ENCODE measurements around the gene MBLAC2.

The MBLAC2 gene

DNA sequence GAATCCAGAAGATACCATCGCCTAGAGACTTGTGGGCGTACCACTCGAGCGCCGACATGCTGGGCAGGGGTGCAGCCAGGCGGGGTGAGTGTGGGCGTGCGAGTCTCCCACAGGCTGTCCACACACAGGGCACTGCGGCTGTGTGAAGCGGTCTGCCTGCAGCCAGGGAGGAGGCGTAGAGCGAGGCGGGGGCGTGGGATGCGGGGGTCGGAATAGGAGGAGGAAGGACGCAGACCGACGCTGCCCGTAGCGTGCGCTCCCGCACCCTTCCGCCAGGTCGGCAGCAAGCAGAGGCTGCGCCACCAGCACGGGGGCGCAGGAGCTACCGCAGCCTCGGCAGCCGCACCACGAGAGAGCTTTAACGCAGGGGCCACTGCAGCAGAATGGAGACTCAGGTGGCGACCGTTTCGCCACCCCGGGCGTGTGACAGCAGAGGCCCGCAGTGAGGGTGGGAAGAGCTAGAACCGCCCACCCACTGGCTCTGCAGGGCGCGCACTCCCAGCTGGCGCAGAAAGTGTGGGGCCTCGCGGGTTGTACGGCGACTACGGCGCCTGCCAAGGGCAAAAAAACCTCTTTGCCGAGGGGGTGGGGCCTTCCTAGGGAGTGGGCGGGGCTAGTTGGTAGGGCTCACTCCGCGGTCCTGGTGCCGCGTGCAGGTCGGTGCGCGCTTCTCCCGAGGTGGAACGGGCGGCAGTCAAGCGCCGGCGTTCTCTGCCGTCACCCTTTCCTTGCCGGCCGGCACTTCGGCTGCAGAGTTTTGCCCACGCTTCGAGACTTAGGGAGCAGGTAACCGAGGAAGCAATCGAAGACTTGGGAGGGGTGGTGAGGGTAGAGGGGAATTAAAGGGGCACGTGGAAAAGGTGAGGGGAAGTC, at the start of gene MBLAC2, which contains the start of gene POLR3G:
MBLAC2 (minus strand) TSS at position 537 of the 873 bp plus-strand sequence; CDS start at position 58, 479 bp downstream.
POLR3G (plus strand) TSS at position 630 of the 873 bp plus-strand sequence. CDS start 10,704 bp downstream, outside the sequence.
- DNase-seq (ENCODE audit: low read depth), result peak; percentile 91

DNA sequence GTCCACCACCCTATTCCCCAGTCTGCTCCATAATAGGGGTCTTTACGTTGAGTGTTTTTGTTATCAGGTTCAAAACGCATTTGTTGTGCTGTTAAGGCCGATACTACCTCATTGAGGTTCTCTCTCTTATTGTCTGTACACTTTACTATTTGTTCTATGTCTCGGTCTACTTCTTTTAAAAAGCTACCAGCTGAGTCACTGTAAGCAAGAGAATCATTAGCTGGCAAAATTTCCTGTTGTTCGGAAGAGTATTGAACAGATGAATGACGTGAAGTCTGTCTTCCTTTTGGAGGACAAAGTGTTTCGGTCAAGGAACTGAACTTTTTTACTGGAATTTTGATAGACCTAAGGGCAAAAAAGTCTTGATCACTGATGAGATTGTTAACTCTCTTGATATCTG, 44.5 kb upstream of the MBLAC2 start:
- no peak for DNase-seq (ENCODE audit: low read depth)

DNA sequence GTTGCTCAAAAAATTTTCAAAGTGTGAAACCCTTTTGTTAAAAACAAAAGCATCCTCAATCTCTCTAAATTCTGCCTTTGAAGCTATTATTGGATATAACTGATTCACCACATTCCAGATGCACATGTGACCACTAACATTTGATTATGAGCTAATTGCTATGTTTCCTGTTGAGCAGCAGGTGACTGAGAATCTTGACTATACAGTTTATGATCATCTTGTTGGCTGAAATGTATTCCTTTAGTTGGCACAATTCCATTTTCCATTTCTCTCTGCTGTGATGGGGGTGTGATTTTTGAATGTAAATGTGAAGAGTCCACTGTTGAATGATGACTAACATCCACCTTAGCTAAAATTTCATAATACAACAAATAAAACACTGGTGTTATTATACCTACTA, 44.1 kb upstream of the MBLAC2 start:
- DNase-seq (ENCODE audit: low read depth), result peak; percentile 43

DNA sequence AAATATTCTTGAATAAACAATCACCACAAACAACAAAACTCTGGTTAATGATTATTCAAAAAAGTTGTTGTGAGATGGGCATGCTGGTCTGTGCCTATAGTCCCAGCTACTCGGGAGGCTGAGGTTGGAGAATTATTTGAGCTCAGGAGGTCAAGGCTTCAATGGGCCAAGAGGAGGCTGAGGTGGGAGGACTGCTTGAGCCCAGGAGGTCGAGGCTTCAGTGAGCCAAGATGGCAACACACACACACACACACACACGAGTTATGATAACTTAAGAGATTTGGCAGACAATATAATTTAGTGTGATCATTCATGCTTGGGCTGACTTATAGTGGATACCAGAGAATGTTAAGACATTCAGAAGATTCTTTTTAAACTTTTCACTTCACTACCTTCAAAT, 39.9 kb upstream of the MBLAC2 start:
- DNase-seq (ENCODE audit: low read depth), result no peak

DNA sequence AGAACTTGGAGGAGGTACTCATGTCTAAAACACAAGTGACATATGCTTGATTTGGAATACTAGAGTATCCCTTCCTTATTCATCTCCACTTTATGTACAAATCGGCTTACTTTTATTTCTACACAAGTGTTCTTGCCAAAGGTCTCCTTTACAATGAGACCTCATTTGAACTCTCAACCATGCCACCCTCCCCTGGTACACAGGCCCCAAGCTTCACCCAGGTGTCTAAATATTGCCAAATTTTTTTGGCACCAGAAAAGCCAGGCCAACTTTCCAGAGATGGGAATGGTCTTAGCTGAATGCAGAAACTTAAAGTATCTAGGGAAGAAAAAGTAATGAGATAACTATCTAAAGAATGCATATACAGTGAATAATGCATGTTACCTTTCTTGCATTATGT, 35.9 kb upstream of the MBLAC2 start:
- DNase-seq (ENCODE audit: low read depth), result no peak

DNA sequence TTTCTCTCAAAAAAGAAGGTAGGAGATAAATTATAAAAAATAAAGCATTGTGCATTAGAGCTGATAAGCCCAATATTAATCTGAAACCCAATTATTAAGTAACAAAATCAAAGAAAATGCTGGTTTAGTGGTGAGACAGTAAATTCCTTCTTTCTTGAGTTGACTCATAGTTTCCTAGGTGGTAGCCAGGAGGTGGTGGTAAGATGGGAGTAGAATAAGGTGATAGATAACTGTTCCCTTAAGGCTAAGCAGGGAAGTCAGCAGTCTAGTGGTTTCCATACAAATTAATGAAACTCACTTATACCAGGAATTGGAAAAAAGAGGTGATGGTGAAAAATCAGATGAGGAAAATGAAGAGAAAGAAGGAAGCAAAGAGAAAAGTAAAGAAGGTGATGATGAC, 31.6 kb upstream of the MBLAC2 start:
- no peak for DNase-seq (ENCODE audit: low read depth)

DNA sequence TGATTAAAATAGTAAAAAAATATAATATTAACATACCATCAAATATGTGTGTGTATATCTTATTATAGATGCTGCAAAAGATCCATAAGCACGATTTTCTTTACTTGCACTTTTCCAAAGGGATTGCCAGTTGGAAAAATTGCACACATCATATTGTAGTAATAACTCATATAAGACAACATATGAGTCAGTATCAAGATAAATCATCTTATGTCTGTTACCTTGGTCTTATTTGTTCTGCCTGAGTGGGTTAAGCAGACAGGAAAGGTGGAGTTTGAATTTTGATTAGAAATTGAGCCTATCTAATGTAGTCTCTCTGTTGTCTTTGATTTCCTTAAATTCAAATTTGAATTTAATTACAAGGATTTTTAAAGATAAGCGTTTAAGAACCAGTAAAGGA, 30.2 kb upstream of the MBLAC2 start:
- no peak for DNase-seq (ENCODE audit: low read depth)

DNA sequence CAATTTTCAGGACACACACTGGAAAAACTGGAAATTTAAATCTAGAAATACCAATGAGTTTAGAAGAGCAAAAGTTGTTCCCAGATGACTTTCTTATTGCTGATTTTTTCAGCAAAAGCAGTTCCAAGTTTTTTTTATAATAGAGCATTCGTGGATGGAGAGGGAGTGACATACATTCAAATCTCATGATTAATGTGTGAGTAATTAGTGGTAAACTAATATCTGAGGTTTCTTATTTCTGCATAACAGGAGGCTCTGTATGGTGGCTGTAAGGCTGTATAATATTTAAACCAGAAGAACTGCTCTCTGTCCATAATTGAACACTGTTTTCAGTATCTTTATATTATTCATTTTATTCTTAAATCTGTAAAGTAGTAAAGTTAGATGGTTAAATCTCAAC, 29.0 kb upstream of the MBLAC2 start:
- peak; percentile 32 for DNase-seq (ENCODE audit: low read depth)

DNA sequence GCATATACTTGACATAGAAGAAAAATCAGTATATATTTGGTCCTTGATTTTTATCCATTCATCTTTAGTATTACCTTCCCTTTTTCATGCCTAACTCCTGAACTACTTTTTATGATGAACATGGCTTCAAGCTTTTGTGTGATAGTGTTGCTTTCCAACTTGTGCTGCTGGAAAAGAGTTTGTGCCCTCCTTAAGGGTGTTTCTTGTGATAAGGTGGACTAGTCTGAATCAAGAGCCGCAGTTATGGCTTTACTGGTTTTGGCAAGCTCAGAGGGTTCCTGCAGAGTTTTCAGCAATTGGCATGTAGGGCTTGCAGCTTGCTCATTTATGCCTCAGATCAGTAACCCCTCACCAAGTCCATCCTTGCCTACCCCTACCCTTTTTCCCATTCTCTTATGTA, 20.6 kb upstream of the MBLAC2 start:
- DNase-seq (ENCODE audit: low read depth), result no peak

DNA sequence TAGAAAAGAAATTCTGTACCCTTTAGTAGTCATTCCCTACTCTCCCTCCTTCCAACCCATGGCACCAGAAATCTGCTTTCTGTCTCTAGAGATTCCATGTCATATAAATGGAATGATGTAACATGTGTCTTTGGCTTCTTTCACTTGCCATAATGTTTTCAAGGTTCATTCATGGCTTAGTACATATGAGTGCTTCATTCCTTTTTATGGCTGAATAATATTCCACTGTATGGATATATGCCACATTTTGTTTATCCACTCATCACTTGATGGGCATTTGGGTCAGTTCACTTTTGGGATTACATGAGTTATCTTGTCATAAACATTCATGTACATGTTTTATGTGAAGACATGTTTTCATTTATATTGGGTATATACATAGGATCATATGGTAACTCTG, 19.5 kb upstream of the MBLAC2 start:
- DNase-seq (ENCODE audit: low read depth), result no peak

DNA sequence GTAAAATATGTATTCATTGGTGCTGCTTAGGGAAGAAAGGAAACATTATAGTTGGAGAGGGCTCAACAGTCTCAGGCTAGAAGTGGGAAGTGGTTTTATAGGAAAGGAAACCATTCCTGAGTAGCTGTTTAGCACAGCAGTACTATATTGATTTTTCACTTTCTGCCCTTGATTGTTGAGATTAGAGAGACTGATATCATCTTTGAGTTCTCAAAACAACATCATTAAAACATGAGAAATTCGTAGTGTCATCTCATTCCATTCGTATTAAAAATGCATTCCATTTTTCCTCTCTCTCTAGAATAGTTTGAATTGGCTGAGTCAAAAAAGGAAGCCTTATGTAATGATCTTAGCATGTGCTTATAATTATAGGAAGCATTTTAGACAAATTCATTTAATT, 14.2 kb upstream of the MBLAC2 start:
- peak; percentile 87 for DNase-seq (ENCODE audit: low read depth)

DNA sequence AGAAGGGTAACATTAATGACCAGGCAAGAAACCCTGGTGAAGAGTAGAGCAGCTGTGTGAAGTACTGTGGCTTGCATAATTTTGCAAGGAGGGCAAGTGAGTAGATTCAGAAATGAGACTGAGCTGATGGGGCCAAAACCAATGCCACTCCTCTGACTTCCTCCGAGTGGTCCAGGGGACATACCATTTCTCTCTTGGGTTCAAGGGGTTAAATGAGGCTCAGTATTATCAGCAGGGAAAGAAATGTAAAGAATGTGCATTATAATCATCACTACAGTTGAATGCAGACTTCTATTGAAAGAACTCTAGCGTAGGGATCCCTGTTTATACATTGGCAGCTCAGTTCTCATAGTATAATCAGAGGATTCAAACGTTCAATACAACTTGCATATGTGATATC, 10.0 kb upstream of the MBLAC2 start:
- DNase-seq (ENCODE audit: low read depth), result peak; percentile 18

DNA sequence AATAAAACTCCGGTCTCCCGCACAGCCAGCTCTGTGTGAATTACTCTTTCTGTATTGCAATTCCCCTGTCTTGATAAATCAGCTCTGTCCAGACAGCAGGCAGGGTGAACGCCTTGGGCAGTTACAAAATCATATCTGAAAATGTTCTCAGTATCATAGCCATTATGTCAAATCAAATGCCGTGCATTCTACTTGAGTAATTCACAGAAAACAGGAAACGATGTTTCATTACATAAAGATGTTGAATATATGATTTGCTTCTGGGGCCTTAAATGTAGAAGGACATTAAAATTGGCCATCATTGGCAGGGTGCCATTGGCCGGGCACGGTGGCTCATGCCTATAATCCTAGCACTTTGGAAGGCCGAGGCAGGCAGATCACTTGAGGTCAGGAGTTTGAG, 8.6 kb upstream of the MBLAC2 start:
- DNase-seq (ENCODE audit: low read depth), result peak; percentile 9

DNA sequence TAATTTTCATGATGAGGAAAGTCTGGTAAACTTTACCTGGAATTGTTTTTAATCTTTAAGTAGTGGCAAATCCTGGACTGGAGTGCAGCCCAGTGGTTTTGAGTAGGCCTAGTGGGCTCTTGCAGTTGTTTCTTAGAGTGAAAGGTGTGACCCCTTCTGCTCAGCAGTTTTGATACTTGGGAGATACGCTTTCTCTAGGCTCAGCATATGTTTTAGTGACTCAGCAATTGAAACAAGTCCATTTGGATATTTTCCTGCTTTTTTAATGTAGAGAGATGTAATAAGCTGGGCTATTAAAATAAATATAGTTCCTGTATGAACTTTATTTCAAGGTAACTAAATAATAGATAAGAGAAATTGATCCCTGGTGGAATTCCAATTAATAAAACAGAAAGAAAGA, 6.1 kb upstream of the MBLAC2 start:
- DNase-seq (ENCODE audit: low read depth), result no peak

DNA sequence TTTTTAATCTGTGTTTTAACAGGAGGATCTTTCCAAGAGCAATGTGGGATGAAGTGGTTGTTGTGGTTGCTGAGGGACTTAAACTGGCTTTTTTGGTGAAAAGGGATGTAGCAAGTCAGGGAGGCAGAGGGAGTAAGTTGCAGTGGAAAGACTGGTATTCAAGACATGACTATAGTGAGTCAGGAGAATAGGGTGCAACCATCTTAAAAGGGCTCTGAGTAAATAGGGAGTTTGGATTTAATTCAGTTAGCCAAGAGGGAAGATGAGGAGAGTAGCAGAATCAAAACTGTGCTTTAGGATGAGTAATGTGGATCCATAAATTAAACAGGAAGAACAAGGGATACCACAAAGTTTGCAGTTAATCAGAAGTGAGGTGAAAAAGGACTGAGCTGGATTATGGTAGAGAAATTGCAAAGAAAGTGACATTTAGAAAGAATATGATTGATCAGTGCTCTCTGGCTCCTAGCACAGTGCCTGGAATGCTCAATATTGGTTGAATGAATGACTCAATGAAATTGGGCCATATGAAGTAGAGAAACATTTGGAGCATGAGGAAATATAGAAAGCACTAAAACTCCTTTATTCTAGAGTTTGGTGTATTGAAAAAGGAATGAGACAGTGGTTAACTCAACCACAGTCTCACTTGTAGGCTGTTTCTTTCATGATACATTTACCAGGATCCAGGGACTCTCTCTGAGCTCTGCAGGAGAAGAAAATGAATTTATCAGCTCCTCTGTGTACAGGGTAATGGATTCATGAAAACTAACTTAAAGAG, 5.2 kb upstream of the MBLAC2 start:
- DNase-seq (ENCODE audit: low read depth), result peak; percentile 55

DNA sequence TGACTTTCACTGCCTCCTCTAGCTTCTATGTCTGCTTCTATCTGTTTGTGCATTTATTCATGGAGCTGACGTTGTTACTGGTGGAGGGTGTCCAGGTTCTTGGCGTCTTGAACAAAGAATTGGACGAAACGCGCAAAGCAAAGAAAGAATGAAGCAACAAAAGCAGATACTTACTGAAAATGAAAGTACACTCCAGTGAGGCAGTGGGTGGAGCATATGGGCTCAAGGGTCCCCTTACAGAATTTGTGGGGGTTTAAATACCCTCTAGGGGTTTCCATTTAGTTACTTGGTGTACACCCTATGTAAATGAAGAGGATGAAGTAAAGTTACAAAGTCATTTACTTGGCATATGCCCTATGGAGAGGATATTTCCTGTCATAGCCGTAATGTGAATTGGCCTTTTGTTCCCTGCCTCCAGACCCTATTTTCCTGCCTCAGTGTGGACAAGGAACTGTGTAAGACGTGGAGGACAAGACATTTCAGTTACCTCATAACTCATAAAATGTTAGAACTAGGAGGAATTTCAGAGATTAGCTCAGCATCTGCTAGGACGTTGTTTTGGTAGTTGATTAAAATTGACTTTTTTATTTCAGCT, 3.1 kb upstream of the MBLAC2 start:
- no peak for DNase-seq (ENCODE audit: low read depth)

DNA sequence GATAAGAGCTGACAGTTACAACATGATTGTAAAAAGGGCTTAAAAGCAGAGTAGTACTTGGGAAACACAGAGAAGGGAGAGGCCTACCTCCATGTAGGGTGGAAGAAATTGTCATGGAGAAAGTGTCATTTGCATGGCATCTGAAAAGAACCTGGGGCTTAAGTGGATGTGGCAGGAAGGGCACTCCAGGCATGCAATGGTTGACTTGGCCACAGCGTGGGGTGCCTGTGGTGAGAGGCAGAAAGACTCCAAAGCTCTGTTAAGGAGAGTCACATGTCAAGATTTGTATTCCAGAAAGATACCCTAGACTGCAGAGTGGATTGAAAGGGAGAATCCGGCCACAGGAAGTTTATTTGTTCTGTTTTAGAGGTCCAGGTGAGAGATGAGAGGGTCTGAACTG, 2.5 kb upstream of the MBLAC2 start:
- DNase-seq (ENCODE audit: low read depth), result peak; percentile 46

DNA sequence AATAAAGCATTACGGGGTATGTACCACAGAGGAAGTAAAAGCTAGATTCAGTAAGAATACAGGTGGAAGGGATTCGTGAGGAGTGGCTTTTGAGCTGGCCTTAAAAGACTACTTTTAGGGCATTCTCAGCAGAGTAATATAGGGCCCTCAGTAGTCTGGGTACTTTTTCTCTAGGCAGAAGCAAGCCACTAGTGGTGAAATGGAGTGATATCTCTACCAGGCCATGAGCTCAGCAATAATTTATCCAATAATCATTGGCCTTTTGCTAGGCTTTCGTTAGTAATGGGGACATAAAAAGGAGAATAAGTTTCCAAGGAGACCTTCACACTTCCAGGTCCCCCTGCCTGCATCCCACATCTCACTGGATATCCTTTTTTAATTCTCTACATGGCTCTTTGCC, 1.8 kb upstream of the MBLAC2 start:
- no peak for DNase-seq (ENCODE audit: low read depth)

DNA sequence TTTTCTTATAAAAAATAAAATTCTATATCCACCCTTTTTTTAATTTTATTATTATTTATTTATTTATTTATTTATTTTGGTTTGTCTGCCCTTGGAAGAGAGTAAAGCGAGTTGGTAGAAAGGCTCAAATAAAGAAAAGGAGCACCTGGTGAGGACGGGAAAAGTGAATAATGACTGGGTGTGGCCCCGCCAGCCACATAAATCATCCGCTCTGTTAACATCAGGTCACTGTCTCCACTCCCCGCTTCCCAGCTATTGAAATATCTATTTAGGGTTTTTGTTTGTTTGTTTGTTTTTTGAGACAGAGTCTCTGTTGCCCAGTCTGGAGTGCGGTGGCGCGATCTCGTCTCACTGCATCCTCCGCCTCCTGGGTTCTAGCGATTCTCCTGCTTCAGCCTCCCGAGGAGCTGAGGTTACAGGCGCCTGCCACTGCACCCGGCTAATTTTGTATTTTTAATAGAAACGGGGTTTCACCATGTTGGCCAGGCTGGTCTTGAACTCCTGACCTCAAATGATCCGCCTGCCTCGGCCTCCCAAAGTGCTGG, 937 bp upstream of the MBLAC2 start:
- DNase-seq (ENCODE audit: low read depth), result no peak

DNA sequence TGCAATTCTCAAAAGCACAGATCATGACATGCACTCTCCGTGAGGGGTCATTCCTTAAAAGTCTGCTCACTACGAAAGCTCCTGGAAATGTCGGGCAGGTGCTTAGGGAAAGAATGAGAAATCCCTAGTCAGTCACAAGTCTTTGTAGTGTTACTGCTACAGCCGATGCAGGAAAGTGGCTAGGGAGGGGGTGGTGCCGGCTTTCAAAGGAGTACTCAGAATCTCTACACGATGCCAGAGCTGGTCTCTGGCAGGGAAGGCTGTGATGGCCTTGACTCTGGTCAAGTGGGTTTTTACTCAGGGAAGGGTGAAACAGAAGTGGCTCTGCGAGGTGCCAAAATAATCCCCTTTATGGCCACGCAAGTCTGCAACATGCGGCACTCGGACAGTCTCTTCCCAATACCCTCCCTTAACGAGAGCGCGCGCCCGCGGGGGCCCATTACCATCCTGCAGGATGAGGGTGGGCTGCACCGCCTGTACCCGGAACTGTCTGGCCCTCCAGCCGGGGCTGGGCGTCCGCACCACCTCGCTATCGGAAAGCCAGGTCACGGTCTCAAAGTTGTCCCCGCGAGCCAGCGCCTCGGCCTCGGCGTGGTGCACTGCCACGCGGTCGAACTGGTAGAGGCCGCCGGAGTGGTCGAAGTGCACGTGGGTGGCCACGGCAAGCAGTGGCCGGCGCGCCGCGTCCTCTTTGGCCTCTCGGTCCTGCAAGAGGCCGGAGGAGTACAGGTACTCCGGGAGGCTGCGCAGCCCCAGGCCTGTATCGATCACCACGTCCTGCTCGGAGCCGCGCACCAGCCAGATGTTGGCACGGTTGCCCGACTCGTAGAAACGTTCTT, 956 bp downstream of the MBLAC2 start:
- DNase-seq (ENCODE audit: low read depth), result peak; percentile 47

DNA sequence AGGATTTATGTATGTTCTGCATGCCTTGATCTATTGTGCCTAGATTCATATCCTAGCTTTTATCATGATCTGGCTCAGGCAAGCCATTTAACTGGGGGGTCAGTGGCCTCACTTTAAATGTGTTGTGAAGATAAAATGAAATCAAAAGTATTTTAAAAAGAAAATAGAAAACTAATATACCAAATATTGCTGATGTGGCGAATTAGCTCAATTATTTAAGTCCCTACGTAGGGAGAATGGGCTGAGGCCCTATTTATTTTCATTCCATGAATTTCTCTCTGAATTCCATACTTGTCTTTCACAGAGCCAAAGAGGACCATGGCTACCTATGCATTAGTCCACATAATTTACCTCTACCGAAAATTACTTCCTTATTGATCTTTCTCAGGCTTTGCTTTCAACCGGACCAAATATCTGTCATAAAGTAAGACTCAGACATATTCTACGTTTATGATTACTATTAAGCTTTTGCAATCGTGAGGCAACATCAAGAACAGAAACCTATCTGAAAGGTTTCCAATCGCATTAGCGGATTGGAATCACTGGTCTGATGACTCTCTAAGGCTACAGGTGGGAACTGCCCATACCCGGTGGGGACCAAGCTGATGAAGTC, 1.7 kb downstream of the MBLAC2 start:
- no peak for DNase-seq (ENCODE audit: low read depth)
